Measurements from ENCODE around the gene PEPD.

- TF ChIP-seq CTCF (IDR thresholded peaks at IDR 0.05) = no peak
- TF ChIP-seq ZFX (IDR thresholded peaks at IDR 0.05; ENCODE audit: borderline replicate concordance) = no peak
These were observed 144.5 kb downstream of the PEPD start for GRCh38 chr19:33376941-33377557.
